H1 (cell line): ENCODE data around the gene SSTR3.

ENCODE experiments used
- BRCA1 ChIP-seq: IDR thresholded peaks from 2 replicates; pipeline ENCODE4 v1.6.1; 2012; ENCODE audit warnings: low read depth, low read length, improper control_type of control experiment
- GABPA ChIP-seq: IDR thresholded peaks from 2 replicates; pipeline ENCODE4 v1.6.1; 2011; ENCODE audit warnings: mild to moderate bottlenecking, low read length, moderate library complexity, borderline replicate concordance; ENCODE audit not compliant: insufficient read depth
- POLR2A ChIP-seq, 2 experiments: IDR thresholded peaks; 1 replicate in 1 of 2; 2 replicates in 1 of 2; pipeline ENCODE4 v1.6.1; 2011; ENCODE audit warnings: low read depth in 2 of 2, low read length in 2 of 2, mild to moderate bottlenecking in 2 of 2; ENCODE audit errors: control extremely low read depth in 1 of 2
- RAD21 ChIP-seq, 2 experiments: IDR thresholded peaks in 1 of 2; conservative IDR thresholded peaks in 1 of 2; 2 replicates each; pipeline ENCODE4 v1.6.1; 2011; ENCODE audit warnings: low read depth in 2 of 2, low read length in 2 of 2, improper control_type of control experiment in 1 of 2, inconsistent platforms in 1 of 2, mild to moderate bottlenecking in 1 of 2, moderate library complexity in 1 of 2

- TF ChIP-seq POLR2A (IDR thresholded peaks at IDR 0.05; ENCODE audit: control extremely low read depth in 1 of 2, low read depth in 2 of 2, low read length in 2 of 2) (no peak), GABPA (no peak), RAD21 (IDR thresholded peaks at IDR 0.05 in 1 of 2, conservative IDR thresholded peaks at IDR 0.05 in 1 of 2; ENCODE audit: low read depth in 2 of 2, low read length in 2 of 2) (no peak), BRCA1 (no peak)
Observed at GRCh38 chr22:37162221-37163095, 49.8 kb downstream of the SSTR3 start.
